ENCODE results near the gene NAP1L5. TPM values are rescaled to one million over a fixed set of nuclear protein-coding genes. Genes with fewer than 3 reads are reported as not detected.

NAP1L5 gene
- total and polyA plus RNA-seq, 4 donors = 2.0 to 10.0 (median 2.9) TPM

GRCh38 chr4:88660446-88661294 is 37.0 kb downstream of the NAP1L5 start:
- WGBS = 79% methylated on average over 7 of the region's 7 CpGs
- Histone ChIP-seq H3K9ac (ENCODE audit: low read depth in 1 of 2, low read length in 2 of 2) (no peak overlapping the region), H3K4me3 (ENCODE audit: low read depth in 1 of 3, low read length in 3 of 3) (no peak overlapping the region), H3K4me1 (ENCODE audit: control insufficient read depth in 4 of 4, insufficient read depth in 4 of 4, low read length in 3 of 4) (peaks cover 0 to 20% (median 18%) of the 10 kb centered on the region in 4 donors), H3K27me3 (ENCODE audit: control insufficient read depth in 4 of 4, insufficient read depth in 4 of 4, low read length in 3 of 4) (no peaks in the 10 kb centered on the region), H3K9me3 (ENCODE audit: control insufficient read depth in 4 of 4, low read length in 3 of 4) (no peaks in the 10 kb centered on the region), H3K36me3 (ENCODE audit: control insufficient read depth in 4 of 4, insufficient read depth in 3 of 4, low read depth in 1 of 4, low read length in 3 of 4) (peaks cover under 1 to 8% (median 3%) of the 10 kb centered on the region in 4 donors), H3K27ac (ENCODE audit: low read depth in 1 of 2, low read length in 2 of 2) (peak overlapping the region in 1 of 2 donors; percentile 36)
- TF ChIP-seq FOXA1 (IDR thresholded peaks at IDR 0.05) (no peak), RXRA (IDR thresholded peaks at IDR 0.05) (peak; percentile 34 to 38), GABPA (IDR thresholded peaks at IDR 0.05 in 1 of 2, conservative IDR thresholded peaks at IDR 0.05 in 1 of 2) (no peak), SP1 (IDR thresholded peaks at IDR 0.05) (peak; percentile 36), HNF4A (conservative IDR thresholded peaks at IDR 0.05) (peak; percentile 89 to 92), TAF1 (conservative IDR thresholded peaks at IDR 0.05) (no peak), HNF4G (IDR thresholded peaks at IDR 0.05) (peak; percentile 65), JUND (IDR thresholded peaks at IDR 0.05) (peak in 1 of 2 donors; percentile 12)
- TF ChIP-seq, protein P1, sequence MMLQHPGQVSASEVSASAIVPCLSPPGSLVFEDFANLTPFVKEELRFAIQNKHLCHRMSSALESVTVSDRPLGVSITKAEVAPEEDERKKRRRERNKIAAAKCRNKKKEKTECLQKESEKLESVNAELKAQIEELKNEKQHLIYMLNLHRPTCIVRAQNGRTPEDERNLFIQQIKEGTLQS (IDR thresholded peaks at IDR 0.05) = no peak
- TF ChIP-seq, protein P2, sequence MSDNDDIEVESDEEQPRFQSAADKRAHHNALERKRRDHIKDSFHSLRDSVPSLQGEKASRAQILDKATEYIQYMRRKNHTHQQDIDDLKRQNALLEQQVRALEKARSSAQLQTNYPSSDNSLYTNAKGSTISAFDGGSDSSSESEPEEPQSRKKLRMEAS (IDR thresholded peaks at IDR 0.05) = peak; percentile 14
- TF ChIP-seq, protein P3, sequence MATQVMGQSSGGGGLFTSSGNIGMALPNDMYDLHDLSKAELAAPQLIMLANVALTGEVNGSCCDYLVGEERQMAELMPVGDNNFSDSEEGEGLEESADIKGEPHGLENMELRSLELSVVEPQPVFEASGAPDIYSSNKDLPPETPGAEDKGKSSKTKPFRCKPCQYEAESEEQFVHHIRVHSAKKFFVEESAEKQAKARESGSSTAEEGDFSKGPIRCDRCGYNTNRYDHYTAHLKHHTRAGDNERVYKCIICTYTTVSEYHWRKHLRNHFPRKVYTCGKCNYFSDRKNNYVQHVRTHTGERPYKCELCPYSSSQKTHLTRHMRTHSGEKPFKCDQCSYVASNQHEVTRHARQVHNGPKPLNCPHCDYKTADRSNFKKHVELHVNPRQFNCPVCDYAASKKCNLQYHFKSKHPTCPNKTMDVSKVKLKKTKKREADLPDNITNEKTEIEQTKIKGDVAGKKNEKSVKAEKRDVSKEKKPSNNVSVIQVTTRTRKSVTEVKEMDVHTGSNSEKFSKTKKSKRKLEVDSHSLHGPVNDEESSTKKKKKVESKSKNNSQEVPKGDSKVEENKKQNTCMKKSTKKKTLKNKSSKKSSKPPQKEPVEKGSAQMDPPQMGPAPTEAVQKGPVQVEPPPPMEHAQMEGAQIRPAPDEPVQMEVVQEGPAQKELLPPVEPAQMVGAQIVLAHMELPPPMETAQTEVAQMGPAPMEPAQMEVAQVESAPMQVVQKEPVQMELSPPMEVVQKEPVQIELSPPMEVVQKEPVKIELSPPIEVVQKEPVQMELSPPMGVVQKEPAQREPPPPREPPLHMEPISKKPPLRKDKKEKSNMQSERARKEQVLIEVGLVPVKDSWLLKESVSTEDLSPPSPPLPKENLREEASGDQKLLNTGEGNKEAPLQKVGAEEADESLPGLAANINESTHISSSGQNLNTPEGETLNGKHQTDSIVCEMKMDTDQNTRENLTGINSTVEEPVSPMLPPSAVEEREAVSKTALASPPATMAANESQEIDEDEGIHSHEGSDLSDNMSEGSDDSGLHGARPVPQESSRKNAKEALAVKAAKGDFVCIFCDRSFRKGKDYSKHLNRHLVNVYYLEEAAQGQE (IDR thresholded peaks at IDR 0.05) = no peak
- DNase-seq (ENCODE audit: low spot score) = no peak

DNA sequence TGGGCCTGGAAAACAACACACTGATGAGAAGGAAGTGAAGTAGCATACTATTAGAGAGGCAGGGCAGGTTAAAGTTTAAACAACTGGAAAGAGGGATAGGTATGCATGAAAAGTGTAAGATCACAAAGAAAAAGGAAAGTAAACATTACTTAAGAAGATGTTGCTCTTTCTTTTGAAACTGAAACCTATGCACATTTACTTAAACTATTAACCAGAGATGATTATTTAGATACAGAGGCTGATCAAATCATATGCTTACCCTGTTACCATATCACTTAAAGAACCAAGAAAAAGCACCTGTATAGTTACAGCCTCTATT is 37.8 kb downstream of the NAP1L5 start:
- no peak overlapping the region for H3K27ac ChIP-seq (ENCODE audit: low read depth in 1 of 2, low read length in 2 of 2)
- H3K36me3 ChIP-seq (ENCODE audit: control insufficient read depth in 4 of 4, insufficient read depth in 3 of 4, low read depth in 1 of 4, low read length in 3 of 4) = peaks cover 2 to 16% (median 6%) of the 10 kb centered on the region in 4 donors
- H3K4me1 ChIP-seq (ENCODE audit: control insufficient read depth in 4 of 4, insufficient read depth in 4 of 4, low read length in 3 of 4) = peaks cover 0 to 20% (median 18%) of the 10 kb centered on the region in 4 donors
- no peaks in the 10 kb centered on the region for H3K9me3 ChIP-seq (ENCODE audit: control insufficient read depth in 4 of 4, low read length in 3 of 4)
- H3K9ac ChIP-seq (ENCODE audit: low read depth in 1 of 2, low read length in 2 of 2) = no peak overlapping the region
- TF ChIP-seq JUND (IDR thresholded peaks at IDR 0.05) = no peak
- TF ChIP-seq CTCF (IDR thresholded peaks at IDR 0.05; ENCODE audit: low read depth, low read length, missing input control) = no peak
- TF ChIP-seq EGR1 (IDR thresholded peaks at IDR 0.05; ENCODE audit: low read depth in 2 of 2) = no peak
- TF ChIP-seq, protein P1 (IDR thresholded peaks at IDR 0.05) = no peak
- DNase-seq (ENCODE audit: low spot score) = no peak
- no peaks in the 10 kb centered on the region for H3K27me3 ChIP-seq (ENCODE audit: control insufficient read depth in 4 of 4, insufficient read depth in 4 of 4, low read length in 3 of 4)
- H3K4me3 ChIP-seq (ENCODE audit: low read depth in 1 of 3, low read length in 3 of 3) = no peak overlapping the region
